HG03039 (cell line): ENCODE data around the gene CFAP157.

Experiments used
- ATAC-seq: cut with Tn5 transposase; IDR thresholded peaks from one replicate; pipeline ENCODE4 v1.9.1; 2021; ENCODE audit warnings: mild to moderate bottlenecking, moderate library complexity; ENCODE audit not compliant: unreplicated experiment

Gene CFAP157

DNA sequence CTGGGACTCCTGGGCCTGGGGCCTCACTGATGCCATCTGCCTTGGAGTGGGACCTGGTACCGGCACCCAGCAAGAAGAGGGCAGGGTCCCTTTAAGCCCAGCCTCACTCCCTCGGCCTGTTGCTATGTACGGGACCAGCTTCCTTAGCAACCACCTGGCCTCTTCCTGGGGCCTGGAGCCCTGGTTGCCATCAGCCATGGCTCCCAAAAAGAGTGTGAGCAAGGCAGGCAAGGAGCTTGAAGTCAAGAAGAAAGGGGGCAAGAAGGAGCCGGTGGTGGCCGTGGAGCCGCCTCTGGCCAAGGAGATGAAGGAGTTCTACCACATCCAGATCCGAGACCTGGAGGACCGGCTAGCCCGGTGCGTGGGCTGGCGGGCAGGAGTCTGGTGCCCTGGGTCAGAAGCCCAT is at the start of gene CFAP157:
TSS of gene CFAP157 (plus strand) at position 153 of the 406 bp plus-strand sequence. CDS start at position 197, 44 bp downstream.
- ATAC-seq, result no peak

GRCh38 chr9:127658428-127658827 is 48.4 kb upstream of the CFAP157 start:
- no peak for ATAC-seq

GRCh38 chr9:127660886-127661741 is 45.7 kb upstream of the CFAP157 start:
- no peak for ATAC-seq

DNA sequence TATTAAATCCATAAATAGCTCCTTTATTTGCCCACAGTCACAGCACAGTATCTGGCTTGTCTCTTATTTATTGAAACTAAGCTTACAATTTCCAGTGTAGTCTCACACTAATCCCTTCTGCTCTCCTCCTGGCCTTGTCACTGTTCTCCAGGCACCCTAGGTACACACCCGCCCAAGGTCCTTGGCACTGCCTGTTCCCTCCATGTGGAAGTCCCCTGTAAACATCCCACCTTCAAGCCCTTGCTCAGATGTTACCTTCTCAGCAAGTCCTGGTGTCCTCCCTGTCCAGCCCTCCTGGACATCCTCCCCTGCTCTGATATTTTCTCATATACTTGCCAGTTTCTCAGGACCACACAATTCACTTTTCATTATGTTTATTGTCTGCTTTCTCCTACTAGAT is 44.2 kb upstream of the CFAP157 start:
- no peak for ATAC-seq

- no peak for ATAC-seq
Observed at GRCh38 chr9:127664324-127664677, 42.5 kb upstream of the CFAP157 start.

DNA sequence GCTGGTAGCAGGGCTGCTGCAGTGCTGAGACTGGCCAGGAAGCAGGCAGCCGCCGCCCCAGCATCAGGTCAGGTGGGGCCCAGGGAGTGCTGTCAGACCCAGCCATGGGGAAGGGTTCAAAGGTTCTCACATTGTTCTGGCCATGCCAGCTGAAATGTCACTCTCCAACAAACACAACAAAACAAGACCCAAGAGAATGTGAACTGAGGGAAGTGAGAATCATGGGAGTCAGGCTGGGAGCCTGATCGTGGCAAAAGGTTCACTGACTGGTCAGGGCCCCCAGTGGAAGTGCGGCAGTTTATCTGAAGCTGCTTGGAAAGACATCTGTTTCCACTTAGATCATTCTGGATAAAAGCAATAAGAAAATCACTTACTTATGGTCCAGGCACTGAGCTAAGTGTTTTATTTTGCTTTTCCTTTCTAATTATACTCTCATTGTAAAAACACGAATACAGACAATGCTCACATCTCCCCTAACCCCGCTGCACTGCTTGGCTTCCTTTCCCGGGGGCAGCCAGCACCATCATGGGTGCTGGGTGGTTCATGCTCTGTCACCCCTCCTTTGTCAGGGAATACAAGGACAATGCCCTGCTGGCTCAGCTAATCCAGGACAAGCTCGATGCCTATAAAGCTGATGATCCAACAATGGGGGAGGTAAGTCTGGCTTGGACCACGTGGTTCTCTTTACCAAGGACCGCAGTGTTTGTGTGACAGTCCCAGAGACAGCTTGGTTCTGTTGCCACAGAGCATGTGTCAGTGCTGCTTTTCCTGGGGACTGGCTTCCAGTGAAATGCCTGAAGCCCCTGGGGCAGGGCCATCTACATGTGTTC is 41.9 kb upstream of the CFAP157 start:
- no peak for ATAC-seq

DNA sequence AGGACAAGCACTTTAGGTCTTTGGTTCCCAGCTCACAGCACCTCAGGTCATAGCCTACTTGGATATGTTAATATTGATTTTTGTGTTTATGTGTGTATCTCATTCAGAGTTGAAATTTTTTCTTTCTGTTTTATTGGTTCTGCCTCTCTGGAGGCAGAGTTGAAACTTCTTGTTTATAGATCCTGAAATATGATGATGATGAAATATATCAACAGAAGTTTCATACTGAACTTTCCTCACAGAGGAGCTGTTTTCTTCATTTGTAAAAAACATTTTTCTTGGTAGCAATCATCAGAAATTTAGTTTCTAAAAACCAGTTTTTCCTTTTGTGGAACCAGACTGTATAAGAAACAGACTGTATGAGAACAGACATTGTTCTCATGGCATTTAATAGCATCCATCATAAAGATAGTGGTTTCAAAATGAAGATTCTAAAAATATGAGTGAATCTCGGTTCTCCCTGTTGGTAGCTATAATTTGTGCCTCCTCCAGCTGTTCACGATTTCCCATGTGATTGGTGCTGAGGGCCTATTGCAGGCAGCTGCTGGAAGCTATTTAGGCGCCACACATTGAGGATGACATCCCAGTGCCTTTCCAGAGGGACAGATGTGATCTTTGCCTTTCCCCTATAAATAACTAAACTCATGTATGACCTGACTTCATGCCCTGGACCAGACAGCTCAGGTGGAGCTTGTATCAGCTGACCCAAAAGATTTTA is 39.5 kb upstream of the CFAP157 start:
- ATAC-seq, result no peak

DNA sequence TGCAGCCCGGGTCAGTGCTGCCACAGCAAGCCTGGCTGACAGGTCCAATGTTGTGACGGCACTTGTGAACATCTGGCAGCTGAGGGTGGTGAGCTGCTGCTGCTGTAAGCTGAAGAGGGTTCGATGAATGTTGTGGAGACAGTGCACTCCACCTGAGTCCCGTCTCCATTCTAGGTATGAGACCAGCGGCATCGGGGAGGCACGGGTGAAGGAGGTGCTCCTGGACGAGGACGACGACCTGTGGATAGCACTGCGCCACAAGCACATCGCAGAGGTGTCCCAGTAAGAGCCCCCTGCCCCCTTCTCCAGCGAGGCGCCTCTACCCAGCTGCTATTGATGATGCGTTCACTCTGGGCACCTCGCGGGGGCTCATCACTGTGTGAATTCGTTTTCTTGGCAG is 38.9 kb upstream of the CFAP157 start:
- no peak for ATAC-seq

DNA sequence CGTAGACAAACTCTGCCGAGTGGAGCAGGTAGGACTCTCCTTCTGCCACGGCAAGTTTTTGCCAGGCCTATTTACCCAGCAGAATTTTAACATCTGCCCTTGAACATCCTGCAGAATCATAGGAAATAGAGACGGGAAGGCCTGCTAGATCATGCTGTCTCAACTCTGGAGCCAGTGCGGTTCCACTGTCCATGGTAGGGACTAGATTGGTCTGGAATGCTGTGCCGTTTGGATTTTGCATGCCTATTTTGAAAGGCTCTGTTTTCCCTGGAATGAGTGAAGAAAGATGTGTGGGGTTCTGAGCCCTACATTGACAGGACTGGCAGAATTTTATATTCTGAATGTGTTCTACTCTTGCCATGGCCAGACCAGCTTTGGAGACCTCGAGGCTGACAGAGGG is 33.6 kb upstream of the CFAP157 start:
- ATAC-seq, result no peak

GRCh38 chr9:127676638-127677037 is 30.1 kb upstream of the CFAP157 start:
- no peak for ATAC-seq

DNA sequence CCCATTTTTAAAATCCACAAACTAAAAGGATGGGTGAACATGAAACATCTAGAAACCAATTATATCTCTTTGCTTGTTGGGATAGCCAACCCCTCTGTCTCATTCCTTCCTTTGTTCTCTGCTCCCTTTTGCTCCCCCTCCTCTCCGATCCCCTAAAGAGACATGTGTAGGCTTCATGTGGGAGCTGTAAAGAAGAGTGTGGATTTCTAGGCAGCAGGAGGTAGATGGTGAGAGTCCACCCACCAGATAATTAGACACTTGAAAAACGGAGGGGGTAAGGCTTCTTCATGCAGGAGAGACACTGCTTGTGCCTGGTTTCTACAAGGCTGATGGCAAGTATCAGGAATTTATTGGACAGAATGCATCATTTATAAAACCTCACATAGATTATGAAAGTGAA is 27.3 kb upstream of the CFAP157 start:
- no peak for ATAC-seq

DNA sequence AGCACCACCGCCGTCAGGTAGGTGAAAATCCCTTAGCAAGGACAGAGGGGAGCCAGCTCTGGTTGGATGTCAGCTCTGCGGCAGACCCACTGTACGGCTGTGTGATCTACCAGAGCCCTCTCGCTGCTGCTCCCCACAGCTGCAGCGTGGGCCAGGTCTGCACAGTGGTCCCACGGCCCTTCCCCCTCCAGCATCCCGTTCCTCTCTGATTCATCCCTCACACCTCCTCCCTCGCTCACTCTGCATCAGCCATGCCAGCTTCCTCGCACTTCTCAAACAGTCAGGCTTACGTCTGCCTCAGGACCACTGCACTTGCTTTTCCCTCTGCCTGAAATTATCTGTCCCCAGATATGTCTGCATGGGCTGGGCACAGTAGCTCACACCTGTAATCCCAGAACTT is 26.6 kb upstream of the CFAP157 start:
- ATAC-seq, result no peak

DNA sequence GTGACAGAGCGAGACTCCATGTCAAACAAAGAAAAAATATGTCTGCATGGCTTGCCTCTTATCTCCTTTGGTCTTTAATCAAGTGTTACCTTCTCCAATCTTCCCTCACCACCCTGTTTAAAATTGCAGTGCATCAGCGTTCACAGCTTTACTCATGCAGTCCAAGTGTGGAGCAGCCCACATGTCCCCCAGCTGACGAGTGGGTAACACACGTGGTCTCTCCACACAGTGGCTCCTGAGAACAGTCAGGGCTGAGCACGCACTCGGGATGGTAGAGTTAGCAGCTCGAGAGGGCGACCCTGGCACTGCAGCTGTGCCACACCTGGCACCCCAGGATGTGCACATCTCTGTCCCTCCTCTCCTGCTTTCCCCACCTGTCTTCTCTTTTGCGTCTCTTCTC is 25.9 kb upstream of the CFAP157 start:
- ATAC-seq, result no peak

DNA sequence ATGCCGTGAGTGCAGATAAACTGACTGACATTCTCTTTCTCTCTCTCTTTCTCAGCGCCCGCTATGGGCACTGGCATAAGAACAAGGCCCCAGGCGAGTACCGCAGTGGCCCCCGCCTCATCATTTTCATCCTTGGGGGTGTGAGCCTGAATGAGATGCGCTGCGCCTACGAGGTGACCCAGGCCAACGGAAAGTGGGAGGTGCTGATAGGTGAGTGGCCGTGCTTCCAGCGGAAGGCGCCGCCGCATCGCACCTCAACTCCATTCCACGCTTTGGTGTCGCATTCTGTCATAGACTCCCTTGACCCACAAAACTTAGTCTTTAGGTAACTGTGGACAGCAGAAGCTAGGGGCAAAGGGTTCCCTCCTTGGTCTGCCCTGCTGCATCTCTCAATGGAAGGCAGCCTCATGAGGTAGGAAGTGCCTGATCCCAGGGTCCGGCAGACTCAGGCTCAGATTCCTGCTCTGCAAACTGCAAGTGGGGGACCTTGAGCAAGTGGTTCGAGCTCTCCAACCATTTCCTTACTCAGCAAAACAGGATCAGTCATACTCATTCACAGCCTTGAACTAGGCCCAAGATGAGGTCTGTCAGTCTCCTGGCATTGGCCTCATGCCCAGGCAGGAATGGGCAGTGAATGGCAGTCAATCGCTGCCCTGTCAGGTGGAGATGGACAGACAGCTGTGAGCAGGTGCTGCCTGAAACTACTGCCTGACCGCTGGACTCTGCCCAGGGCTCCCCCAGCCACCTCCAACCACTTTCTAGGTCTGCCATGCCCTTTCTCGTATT is 24.2 kb upstream of the CFAP157 start:
- no peak for ATAC-seq

- no peak for ATAC-seq
Observed at GRCh38 chr9:127683723-127684122, 23.1 kb upstream of the CFAP157 start.

- no peak for ATAC-seq
Observed at GRCh38 chr9:127684576-127684975, 22.2 kb upstream of the CFAP157 start.

GRCh38 chr9:127686461-127687393 is 20.1 kb upstream of the CFAP157 start:
- no peak for ATAC-seq

DNA sequence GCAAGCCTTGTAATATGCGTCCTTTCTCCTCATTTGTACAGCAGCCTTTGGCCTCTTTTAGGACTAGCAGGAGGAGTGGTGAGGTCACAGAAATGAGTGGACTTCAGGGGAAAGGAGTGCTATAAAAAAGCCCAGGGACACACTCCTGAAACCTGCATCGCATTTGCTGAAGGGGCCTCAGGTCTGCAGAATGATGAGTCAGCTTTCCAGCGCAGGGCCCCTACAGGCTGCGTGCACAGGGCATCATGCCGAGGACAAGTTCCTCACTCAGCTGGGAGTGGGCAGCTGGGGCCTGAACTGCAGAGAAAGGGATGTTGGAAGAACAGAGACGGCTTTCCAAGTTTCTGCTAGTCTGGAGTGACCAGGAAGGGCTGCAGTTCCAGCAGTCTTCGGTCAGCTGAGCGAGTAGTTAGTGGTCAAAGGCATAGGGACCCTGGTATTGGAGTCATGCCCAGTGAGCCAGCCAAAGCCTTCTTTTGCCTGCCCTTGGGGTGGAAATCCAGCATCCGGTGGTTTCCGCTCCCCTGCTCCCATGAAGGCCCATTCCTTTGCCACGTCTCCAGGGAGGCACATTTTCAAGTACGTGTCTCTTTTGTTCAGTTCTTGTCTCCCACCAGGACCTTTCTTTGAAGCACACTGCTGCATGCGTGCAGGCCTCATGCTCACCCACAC is 17.3 kb upstream of the CFAP157 start:
- no peak for ATAC-seq

- no peak for ATAC-seq
Observed at GRCh38 chr9:127690735-127691134, 16.1 kb upstream of the CFAP157 start.
